ENCODE measurements around the gene COPS9. TPM values are rescaled to one million over a fixed set of nuclear protein-coding genes. Genes with fewer than 3 reads are reported as not detected.

COPS9 gene
- total RNA-seq, 1 experiment from 2014 or later = 134 TPM

DNA sequence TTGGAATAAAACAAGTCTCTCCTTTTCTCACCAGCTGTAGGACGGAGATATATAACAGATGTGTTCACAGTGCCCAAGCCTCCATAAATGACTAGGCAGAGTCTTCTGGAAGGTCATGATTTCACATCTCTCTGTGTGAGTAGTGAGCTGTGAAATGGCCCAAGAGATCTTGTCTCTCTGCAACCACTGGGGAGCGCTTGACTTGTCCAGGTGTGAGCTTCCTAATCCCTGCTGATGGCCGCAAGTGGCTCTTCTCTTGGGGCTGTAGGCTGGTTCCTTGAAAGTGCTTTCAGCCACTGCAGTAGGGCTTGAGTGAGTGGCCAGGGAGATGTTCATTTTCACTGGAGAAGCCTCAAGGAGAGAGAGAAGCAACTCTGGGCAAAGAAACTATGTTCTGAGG lies 42.5 kb upstream of the COPS9 start:
- ATAC-seq (no peak), DNase-seq (ENCODE audit: low read depth, low spot score) (no peak)
- Histone ChIP-seq H3K4me1 (ENCODE audit: control insufficient read depth, insufficient read depth, low read length) (no peaks in the 10 kb centered on the region), H3K9me3 (ENCODE audit: control insufficient read depth, insufficient read depth, low read depth, low read length) (no peaks in the 10 kb centered on the region), H3K36me3 (ENCODE audit: control insufficient read depth, insufficient read depth, low read length) (no peaks in the 10 kb centered on the region), H3K27me3 (ENCODE audit: control insufficient read depth, insufficient read depth, low read length) (peaks cover 30% of the 10 kb centered on the region), H3K4me3 (ENCODE audit: low read depth in 2 of 2, low read length in 2 of 2) (no peak overlapping the region), H3K27ac (ENCODE audit: low read length) (no peak overlapping the region)
- TF ChIP-seq TCF7L2 (IDR thresholded peaks at IDR 0.05; ENCODE audit: low read depth, low read length) = no peak
- TF ChIP-seq, protein P1, sequence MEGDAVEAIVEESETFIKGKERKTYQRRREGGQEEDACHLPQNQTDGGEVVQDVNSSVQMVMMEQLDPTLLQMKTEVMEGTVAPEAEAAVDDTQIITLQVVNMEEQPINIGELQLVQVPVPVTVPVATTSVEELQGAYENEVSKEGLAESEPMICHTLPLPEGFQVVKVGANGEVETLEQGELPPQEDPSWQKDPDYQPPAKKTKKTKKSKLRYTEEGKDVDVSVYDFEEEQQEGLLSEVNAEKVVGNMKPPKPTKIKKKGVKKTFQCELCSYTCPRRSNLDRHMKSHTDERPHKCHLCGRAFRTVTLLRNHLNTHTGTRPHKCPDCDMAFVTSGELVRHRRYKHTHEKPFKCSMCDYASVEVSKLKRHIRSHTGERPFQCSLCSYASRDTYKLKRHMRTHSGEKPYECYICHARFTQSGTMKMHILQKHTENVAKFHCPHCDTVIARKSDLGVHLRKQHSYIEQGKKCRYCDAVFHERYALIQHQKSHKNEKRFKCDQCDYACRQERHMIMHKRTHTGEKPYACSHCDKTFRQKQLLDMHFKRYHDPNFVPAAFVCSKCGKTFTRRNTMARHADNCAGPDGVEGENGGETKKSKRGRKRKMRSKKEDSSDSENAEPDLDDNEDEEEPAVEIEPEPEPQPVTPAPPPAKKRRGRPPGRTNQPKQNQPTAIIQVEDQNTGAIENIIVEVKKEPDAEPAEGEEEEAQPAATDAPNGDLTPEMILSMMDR (IDR thresholded peaks at IDR 0.05) = no peak
- no peak for TF ChIP-seq POLR2AphosphoS5 (IDR thresholded peaks at IDR 0.05; ENCODE audit: low read depth, low read length)
- TF ChIP-seq, protein P2, sequence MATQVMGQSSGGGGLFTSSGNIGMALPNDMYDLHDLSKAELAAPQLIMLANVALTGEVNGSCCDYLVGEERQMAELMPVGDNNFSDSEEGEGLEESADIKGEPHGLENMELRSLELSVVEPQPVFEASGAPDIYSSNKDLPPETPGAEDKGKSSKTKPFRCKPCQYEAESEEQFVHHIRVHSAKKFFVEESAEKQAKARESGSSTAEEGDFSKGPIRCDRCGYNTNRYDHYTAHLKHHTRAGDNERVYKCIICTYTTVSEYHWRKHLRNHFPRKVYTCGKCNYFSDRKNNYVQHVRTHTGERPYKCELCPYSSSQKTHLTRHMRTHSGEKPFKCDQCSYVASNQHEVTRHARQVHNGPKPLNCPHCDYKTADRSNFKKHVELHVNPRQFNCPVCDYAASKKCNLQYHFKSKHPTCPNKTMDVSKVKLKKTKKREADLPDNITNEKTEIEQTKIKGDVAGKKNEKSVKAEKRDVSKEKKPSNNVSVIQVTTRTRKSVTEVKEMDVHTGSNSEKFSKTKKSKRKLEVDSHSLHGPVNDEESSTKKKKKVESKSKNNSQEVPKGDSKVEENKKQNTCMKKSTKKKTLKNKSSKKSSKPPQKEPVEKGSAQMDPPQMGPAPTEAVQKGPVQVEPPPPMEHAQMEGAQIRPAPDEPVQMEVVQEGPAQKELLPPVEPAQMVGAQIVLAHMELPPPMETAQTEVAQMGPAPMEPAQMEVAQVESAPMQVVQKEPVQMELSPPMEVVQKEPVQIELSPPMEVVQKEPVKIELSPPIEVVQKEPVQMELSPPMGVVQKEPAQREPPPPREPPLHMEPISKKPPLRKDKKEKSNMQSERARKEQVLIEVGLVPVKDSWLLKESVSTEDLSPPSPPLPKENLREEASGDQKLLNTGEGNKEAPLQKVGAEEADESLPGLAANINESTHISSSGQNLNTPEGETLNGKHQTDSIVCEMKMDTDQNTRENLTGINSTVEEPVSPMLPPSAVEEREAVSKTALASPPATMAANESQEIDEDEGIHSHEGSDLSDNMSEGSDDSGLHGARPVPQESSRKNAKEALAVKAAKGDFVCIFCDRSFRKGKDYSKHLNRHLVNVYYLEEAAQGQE (IDR thresholded peaks at IDR 0.05; ENCODE audit: insufficient read depth in 1 of 2, low read depth in 2 of 2, low read length in 1 of 2) = no peak
- no peak for TF ChIP-seq SIN3A (IDR thresholded peaks at IDR 0.05; ENCODE audit: borderline replicate concordance, insufficient read depth, low read depth, low read length)
- in situ Hi-C loops (cut with HindIII; ENCODE audit: low pct_unique_long_range_greater_than_20kb, low sequenced_read_pairs) = no loop called here
- ChIA-PET CTCF (interaction anchor here (0.7 kb wide), 1 partner anchor 19 kb away, joined by 7 read pairs; no protein-coding TSS in a partner anchor), POLR2A (no interaction called here)
- no TSS peak for BruUV-seq (replicated peaks)
- intact Hi-C loops (cut with micrococcal nuclease; ENCODE audit: unreplicated experiment) = no loop called here

DNA sequence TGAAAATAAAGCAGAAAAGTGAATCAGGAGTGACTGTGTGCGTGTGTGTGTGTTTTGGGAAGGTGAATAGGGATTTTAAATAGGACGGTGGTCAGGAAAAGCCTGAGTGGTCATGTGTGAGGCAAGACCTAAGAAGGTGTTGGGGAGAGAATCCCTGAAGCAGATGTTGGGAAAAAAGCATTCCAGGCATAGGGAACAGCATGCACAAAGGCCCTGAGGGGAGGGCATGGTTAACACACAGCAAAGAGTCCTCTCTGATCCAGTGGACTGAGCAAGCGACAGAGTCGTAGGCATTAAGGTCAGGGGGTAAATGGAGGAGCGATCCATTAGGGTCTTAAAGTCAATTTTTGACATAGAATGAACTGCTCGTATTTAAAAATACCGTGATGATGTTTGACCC lies 38.4 kb upstream of the COPS9 start:
- H3K27me3 ChIP-seq (ENCODE audit: control insufficient read depth, insufficient read depth, low read length) = peaks cover 29% of the 10 kb centered on the region

More for the DNA sequence above, 38.4 kb upstream of the COPS9 start:
- in situ Hi-C loops (cut with HindIII; ENCODE audit: low pct_unique_long_range_greater_than_20kb, low sequenced_read_pairs) (no loop called here), intact Hi-C loops (cut with micrococcal nuclease; ENCODE audit: unreplicated experiment) (no loop called here)
- no peak for DNase-seq (ENCODE audit: low read depth, low spot score)
- ATAC-seq = no peak
- ChIA-PET CTCF (no interaction called here), POLR2A (no interaction called here)
- Histone ChIP-seq H3K4me3 (ENCODE audit: low read depth in 2 of 2, low read length in 2 of 2) (no peak overlapping the region), H3K36me3 (ENCODE audit: control insufficient read depth, insufficient read depth, low read length) (no peaks in the 10 kb centered on the region), H3K4me1 (ENCODE audit: control insufficient read depth, insufficient read depth, low read length) (no peaks in the 10 kb centered on the region), H3K9me3 (ENCODE audit: control insufficient read depth, insufficient read depth, low read depth, low read length) (no peaks in the 10 kb centered on the region), H3K27ac (ENCODE audit: low read length) (no peak overlapping the region)
- TF ChIP-seq, protein P1 (IDR thresholded peaks at IDR 0.05) = no peak
- TF ChIP-seq, protein P2 (IDR thresholded peaks at IDR 0.05; ENCODE audit: insufficient read depth in 1 of 2, low read depth in 2 of 2, low read length in 1 of 2) = no peak
- TF ChIP-seq POLR2AphosphoS5 (IDR thresholded peaks at IDR 0.05; ENCODE audit: low read depth, low read length) = no peak
- TF ChIP-seq SIN3A (IDR thresholded peaks at IDR 0.05; ENCODE audit: borderline replicate concordance, insufficient read depth, low read depth, low read length) = no peak
- TF ChIP-seq TCF7L2 (IDR thresholded peaks at IDR 0.05; ENCODE audit: low read depth, low read length) = no peak
- BruUV-seq (replicated peaks) = no TSS peak
